Heart right ventricle (tissue), 16 donors: ENCODE results near the gene TET3. TPM values are rescaled to one million over a fixed set of nuclear protein-coding genes. Genes with fewer than 3 reads are reported as not detected.

Source experiments
- ATAC-seq, 8 donors: fragments of 200-7000 bp; cut with Tn5 transposase; one replicate each; pipeline ENCODE4 v1.9.1; 2020; ENCODE audit warnings: mild to moderate bottlenecking in 8 of 8, moderate library complexity in 8 of 8, moderate number of reproducible peaks in 1 of 8
- DNase-seq, 2 donors: peaks; one replicate each; pipeline ENCODE4 v3.0.0-alpha.2; 2020
- H3K27ac ChIP-seq, 10 donors: fragments of 200-600 bp; sonication (generic) in 2 of 10; one replicate each; pipeline versions ENCODE4 v1.5.0 to v1.8.0; 2020 to 2022; ENCODE audit warnings: mild to moderate bottlenecking in 3 of 10
- H3K27me3 ChIP-seq, 7 donors: fragments of 200-600 bp; one replicate each; pipeline ENCODE4 v1.8.0; 2021 to 2022; ENCODE audit warnings: mild to moderate bottlenecking in 2 of 7
- H3K36me3 ChIP-seq, 9 donors: fragments of 200-600 bp; sonication (generic) in 1 of 9; one replicate each; pipeline versions ENCODE4 v1.5.0 to v1.8.0; 2020 to 2022; ENCODE audit warnings: mild to moderate bottlenecking in 2 of 9
- H3K4me1 ChIP-seq, 9 donors: fragments of 200-600 bp; sonication (generic) in 1 of 9; one replicate each; pipeline versions ENCODE4 v1.5.0 to v1.8.0; 2020 to 2022; ENCODE audit warnings: mild to moderate bottlenecking in 4 of 9
- H3K4me3 ChIP-seq, 10 donors: fragments of 200-600 bp; sonication (generic) in 2 of 10; one replicate each; pipeline versions ENCODE4 v1.5.0 to v1.8.0; 2020 to 2022; ENCODE audit warnings: mild to moderate bottlenecking in 7 of 10, moderate library complexity in 2 of 10
- H3K9me3 ChIP-seq, 11 donors: fragments of 200-600 bp in 10 of 11; sonication (generic) in 2 of 11; one replicate each; pipeline versions ENCODE4 v1.5.0 to v1.8.0; 2013 to 2022; ENCODE audit warnings: mild to moderate bottlenecking in 2 of 11, control low read depth in 1 of 11, moderate library complexity in 1 of 11
- WGBS, 2 donors: extraction: QIAGEN DNeasy Blood & Tissue Kit; methylation state at CpG; one replicate each; pipeline ENCODE4 v1.1.7; 2013; ENCODE audit warnings: inconsistent platforms in 1 of 2; 5-methylcytosine and 5-hydroxymethylcytosine counted together
- intact Hi-C, 10 donors: fragments of 100-400 bp; cut with DNase I; formaldehyde crosslinking; loops; one replicate each; pipeline versions ENCODE4 v1.11.1 to v1.14.2; 2022
- long read RNA-seq, 3 donors: library from polyadenylated mRNA; unstranded; transcript quantifications; one replicate each; pipeline ENCODE4 v2.0.0, GENCODE V29; 2020 to 2021
- polyA plus RNA-seq, 2 donors: library from polyadenylated mRNA; stranded (reverse); fragments of 200-250 nt; gene quantifications; one replicate each; pipeline ENCODE4 v1.2.3, GENCODE V29; 2013
- total RNA-seq, 10 donors: library from RNA; stranded (reverse); fragmentation: NEBNext Ultra II Directional in 3 of 10; extraction: Animal tissue kit (Norgen Biotek cat#: 25700) in 3 of 10; gene quantifications; one replicate each; pipeline versions ENCODE4 v1.2.1 to v1.2.4, GENCODE V29; 2021 to 2023
- TF ChIP-seq, protein P1 (sequence below), 9 donors: fragments of 200-600 bp; sonication (generic) in 2 of 9; IDR thresholded peaks; one replicate each; pipeline versions ENCODE4 v1.5.0 to v1.8.0; 2021 to 2022; ENCODE audit warnings: antibody characterized with exemption in 9 of 9, mild to moderate bottlenecking in 5 of 9, moderate library complexity in 1 of 9
- donor health status: Arrhythmogenic right ventricular cardiomyopathy.
- donor health status: ischemic (EF 13 %, LVEDD 7.1; RV severe dilation, severe dysfunction).
- donor health status: healthy with polysubstance abuse.
- donor health status: DM: no; HTN: yes; CAD: no.
- donor health status: DM: no; HTN: no; CAD: no.
- donor health status: ischemic (EF 25% LVEDD 6.9; RV normal size, moderate dysfunction).
- donor health status: ischemic (EF 25% LVEDD 5.7; RV mildly dilated, moderate dysfunction).
- donor health status: healthy.
- donor health status: DM: yes; HTN: yes; CAD: no.
- donor health status: Ischemic cardiomyopathy.
- donor health status: ischemic (EF 35%, LVEDD 5.7; RV mildly dilated, moderate dysfunction).
- donor health status: nonischemic (EF 11% LVEDD 7.7; RV severe dilation, severe dysfunction).
- donor health status: DM: yes; HTN: yes; CAD: no.
- donor health status: PGD.
- donor health status: ischemic (EF 29% LVEDD 5.4; RV normal size, mild dysfunction).
- donor health status: nonischemic (EF 23%, LVEDD 6.1; RV moderate dilation, normal function).

TET3 gene
- total RNA-seq (1 to 10 TPM; 2.1 to 8.0 (median 2.9) TPM), polyA plus RNA-seq (1 to 10 TPM; 1.1 to 1.3 TPM)
- long read RNA-seq, donor 1: 0 reads
- long read RNA-seq, donor 2, partial matches to known transcripts: 0 of 3 reads
- long read RNA-seq, donor 2, other reads (novel, unspliced or antisense): 3 of 3 reads
- long read RNA-seq, donor 3, partial matches to known transcripts: 0 of 3 reads
- long read RNA-seq, donor 3, other reads (novel, unspliced or antisense): 3 of 3 reads

DNA sequence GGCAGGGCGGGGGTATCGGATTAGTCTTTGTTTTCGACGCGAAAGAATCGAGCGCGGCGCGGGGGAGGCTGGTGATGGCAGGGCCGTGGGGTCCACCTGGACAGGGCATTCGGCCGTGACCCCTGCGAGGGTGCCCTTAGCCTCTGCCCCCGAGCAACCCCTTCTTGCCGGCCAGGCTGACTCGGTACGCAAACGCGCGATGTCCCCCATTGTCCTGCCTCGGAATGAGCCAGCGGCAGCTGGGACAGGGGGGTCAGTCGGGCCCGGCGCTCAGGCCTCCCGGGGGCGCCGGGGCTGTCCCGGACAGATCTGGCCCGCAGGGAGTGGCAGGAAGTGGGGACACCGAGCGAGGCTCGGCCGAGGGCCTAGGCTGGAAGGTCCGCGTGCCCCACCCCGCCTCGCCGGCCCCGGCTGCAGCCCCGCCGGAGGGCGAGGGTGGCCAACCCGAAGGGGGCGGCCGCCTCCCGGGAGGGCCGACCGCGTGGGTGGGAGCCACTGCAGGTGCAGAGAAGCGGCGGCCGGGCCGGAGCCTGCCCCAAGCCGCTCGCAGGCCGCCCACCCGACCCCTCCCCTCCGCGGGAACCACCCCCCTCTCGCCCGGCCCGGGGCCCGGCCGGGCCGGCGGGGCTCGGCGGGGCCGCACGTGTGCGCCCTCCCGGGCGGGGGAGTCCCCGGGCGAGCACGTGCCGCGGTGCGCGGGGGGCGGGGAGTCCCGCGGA lies at the start of gene TET3:
TET3 (plus strand) TSS at position 708 of the 719 bp plus-strand sequence. CDS start 1,494 bp downstream, outside the sequence.
- Histone ChIP-seq H3K4me3 (peak within 1 kb of the TSS; percentile 34 to 67 (median 61)), H3K4me1 (peaks cover 12 to 82% (median 75%) of the 10 kb centered on the region in 9 donors), H3K36me3 (peaks cover 0 to 7% (median 0%) of the 10 kb centered on the region in 9 donors), H3K9me3 (no peaks in the 10 kb centered on the region), H3K27me3 (no peaks in the 10 kb centered on the region), H3K27ac (peak within 1 kb of the TSS in 9 of 10 donors; percentile 30 to 95 (median 71))
- intact Hi-C loops: loop anchor here in 5 of 10 donors (5.0 to 10.0 kb wide), 5 partner anchors 47 to 160 kb away; partner anchors contain the start of genes DGUOK (in 3 of the 5) and STAMBP (in 2 of the 5)
- ATAC-seq (peak; percentile 7 to 50 (median 44)), DNase-seq (peak in 1 of 2 donors; percentile 65)
- 3 to 5% methylated on average over 59 to 85 of the region's 85 CpGs for WGBS, 2 donors
- TF ChIP-seq, protein P1, sequence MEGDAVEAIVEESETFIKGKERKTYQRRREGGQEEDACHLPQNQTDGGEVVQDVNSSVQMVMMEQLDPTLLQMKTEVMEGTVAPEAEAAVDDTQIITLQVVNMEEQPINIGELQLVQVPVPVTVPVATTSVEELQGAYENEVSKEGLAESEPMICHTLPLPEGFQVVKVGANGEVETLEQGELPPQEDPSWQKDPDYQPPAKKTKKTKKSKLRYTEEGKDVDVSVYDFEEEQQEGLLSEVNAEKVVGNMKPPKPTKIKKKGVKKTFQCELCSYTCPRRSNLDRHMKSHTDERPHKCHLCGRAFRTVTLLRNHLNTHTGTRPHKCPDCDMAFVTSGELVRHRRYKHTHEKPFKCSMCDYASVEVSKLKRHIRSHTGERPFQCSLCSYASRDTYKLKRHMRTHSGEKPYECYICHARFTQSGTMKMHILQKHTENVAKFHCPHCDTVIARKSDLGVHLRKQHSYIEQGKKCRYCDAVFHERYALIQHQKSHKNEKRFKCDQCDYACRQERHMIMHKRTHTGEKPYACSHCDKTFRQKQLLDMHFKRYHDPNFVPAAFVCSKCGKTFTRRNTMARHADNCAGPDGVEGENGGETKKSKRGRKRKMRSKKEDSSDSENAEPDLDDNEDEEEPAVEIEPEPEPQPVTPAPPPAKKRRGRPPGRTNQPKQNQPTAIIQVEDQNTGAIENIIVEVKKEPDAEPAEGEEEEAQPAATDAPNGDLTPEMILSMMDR (IDR thresholded peaks at IDR 0.05): no peak

DNA sequence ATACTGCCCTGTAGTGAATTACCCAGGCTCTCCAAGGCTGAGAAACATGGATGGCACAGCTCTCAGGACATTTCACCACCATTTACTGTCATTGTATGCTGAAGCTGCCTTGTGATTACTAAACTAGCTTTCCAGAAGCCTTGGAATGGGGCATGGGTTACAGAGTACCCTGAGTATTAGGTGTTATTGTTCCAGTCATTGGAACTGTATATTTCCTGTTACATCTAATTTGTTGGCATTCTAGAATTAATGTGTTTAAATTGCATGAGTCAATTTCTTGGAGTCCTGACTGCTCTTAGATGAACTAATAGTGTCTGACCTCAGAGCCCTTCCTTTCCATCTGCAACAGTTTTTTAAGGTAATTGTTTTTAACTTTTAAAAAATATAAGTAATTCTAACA lies 49.1 kb upstream of the TET3 start:
- no peaks in the 10 kb centered on the region for H3K9me3 ChIP-seq
- ATAC-seq (no peak), DNase-seq (no peak)
- no peak overlapping the region for H3K27ac ChIP-seq
- no peak overlapping the region for H3K4me3 ChIP-seq
- H3K4me1 ChIP-seq: peaks cover 0 to 78% (median 11%) of the 10 kb centered on the region in 9 donors
- H3K36me3 ChIP-seq: peaks cover 0 to 62% (median 6%) of the 10 kb centered on the region in 9 donors
- intact Hi-C loops: loop anchor here in 3 of 10 donors (5.0 to 10.0 kb wide), 3 partner anchors 37 to 69 kb away; partner anchors contain the start of gene TET3 (in 1 of the 3)
- H3K27me3 ChIP-seq: no peaks in the 10 kb centered on the region
- TF ChIP-seq, protein P1 (IDR thresholded peaks at IDR 0.05): no peak

DNA sequence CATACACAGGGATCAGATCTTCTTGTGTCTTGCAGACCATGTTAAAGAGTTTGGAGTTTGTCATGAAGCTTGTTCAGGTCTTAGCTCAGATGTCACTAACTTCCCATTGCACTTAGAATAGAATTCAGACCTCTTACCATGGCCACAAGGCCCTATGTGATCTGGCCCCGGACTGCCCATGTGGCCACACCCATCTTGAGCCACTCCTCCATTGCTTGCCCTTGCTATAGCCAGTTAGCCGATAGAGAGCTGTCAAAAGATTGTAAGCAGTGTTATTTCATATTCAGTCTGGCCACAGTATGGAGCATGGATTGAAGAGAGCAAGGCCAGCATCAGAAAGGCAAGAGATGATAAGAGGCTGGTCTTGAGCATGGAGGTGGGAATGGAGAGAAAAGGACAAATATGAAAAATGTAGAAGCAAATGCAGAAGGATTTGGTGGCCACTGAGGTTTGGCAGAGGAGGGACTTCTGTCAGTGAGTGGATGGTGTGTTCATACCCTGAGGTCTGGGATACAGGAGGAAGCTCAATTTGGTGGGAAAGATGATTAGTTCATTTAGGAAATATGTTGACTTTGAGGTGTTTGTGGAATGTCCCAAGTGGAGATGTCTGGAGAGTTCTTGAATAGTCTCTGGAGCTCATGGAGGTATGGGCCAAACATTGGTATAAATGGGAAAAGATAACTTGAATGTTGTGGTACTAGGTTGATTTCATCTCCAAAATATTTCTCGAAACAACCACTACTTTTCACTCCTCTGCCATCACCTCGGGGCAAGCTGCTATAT lies 47.4 kb upstream of the TET3 start:
- DNase-seq (no peak), ATAC-seq (no peak)
- intact Hi-C loops: loop anchor here in 3 of 10 donors (5.0 to 10.0 kb wide), 3 partner anchors 35 to 68 kb away; partner anchors contain the start of gene TET3 (in 1 of the 3)
- WGBS, 2 donors: 89 to 91% methylated on average over 4 of the region's 4 CpGs
- H3K9me3 ChIP-seq: no peaks in the 10 kb centered on the region
- H3K4me1 ChIP-seq: peaks cover 0 to 62% (median 14%) of the 10 kb centered on the region in 9 donors
- H3K4me3 ChIP-seq: no peak overlapping the region
- H3K36me3 ChIP-seq: peaks cover 0 to 77% (median 11%) of the 10 kb centered on the region in 9 donors
- TF ChIP-seq, protein P1 (IDR thresholded peaks at IDR 0.05): no peak
- no peaks in the 10 kb centered on the region for H3K27me3 ChIP-seq
- no peak overlapping the region for H3K27ac ChIP-seq

DNA sequence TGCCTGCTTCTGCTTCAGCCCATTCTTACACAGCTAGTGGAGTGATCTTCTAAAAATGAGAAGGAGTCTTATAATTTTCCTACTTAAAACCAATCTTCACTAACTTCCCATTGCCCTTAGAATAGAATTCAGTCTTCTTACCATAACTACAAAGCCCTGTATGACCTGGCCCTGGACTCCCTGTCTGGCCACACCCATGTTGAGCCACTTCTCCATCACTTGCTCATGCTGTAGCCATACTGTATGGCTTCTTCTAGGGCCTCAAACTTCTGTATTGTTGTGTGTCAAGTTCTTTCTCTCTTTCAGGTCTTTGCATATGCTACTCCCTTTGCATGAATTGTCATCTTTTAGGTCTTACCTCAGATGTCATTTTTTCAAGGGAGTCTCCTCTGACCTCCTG lies 46.8 kb upstream of the TET3 start:
- intact Hi-C loops: loop anchor here in 3 of 10 donors (5.0 to 10.0 kb wide), 3 partner anchors 34 to 67 kb away; partner anchors contain the start of gene TET3 (in 1 of the 3)
- no peak overlapping the region for H3K27ac ChIP-seq
- peaks cover 0 to 77% (median 5%) of the 10 kb centered on the region in 9 donors for H3K36me3 ChIP-seq
- no peaks in the 10 kb centered on the region for H3K9me3 ChIP-seq
- DNase-seq (no peak), ATAC-seq (no peak)
- H3K4me3 ChIP-seq: no peak overlapping the region
- H3K27me3 ChIP-seq: no peaks in the 10 kb centered on the region
- peaks cover 0 to 61% (median 14%) of the 10 kb centered on the region in 9 donors for H3K4me1 ChIP-seq
- TF ChIP-seq, protein P1 (IDR thresholded peaks at IDR 0.05): no peak
